ENCODE results near the gene LRRC26.

LRRC26 gene

DNA sequence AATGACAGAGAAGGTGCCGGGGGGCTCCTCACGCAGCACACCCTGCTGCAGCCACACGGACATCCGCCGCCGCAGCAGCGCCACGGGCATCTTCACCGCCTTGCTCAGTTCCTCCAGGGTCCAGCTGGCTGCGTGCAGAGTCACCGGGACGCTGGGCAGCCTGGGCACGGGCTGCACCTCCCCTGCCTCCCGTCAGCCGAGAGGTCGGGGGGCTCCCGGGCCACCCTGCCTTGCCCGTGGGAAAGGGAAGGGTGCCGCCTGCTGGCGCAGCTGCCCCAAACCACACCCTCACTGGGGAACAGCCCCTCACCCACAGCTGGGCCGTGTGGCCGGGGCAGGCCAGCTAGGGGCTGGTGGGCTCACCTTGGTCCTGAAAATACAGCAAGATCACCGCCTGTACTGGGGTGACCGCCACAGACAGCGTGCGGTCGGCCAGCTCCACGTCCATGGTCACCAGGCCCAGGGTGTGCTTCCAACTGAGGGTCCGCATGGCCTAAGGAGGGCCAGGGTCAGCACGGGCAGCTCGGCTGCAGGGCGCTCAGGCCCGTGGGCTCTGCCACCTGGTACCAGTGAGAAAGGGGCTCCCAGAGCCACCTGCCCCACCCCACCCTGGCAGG is 5.6 kb upstream of the LRRC26 start:
- Histone ChIP-seq H3K4me3 (replicated peaks; ENCODE audit: insufficient read depth, low read length) (no peak overlapping the region), H3K27ac (replicated peaks) (no peak overlapping the region), H3K27me3 (ENCODE audit: insufficient read depth, poor library complexity, severe bottlenecking) (no peaks in the 10 kb centered on the region)
- no peak for DNase-seq (ENCODE audit: low read depth in 1 of 2, low spot score in 1 of 2)
- TF ChIP-seq, protein P1, sequence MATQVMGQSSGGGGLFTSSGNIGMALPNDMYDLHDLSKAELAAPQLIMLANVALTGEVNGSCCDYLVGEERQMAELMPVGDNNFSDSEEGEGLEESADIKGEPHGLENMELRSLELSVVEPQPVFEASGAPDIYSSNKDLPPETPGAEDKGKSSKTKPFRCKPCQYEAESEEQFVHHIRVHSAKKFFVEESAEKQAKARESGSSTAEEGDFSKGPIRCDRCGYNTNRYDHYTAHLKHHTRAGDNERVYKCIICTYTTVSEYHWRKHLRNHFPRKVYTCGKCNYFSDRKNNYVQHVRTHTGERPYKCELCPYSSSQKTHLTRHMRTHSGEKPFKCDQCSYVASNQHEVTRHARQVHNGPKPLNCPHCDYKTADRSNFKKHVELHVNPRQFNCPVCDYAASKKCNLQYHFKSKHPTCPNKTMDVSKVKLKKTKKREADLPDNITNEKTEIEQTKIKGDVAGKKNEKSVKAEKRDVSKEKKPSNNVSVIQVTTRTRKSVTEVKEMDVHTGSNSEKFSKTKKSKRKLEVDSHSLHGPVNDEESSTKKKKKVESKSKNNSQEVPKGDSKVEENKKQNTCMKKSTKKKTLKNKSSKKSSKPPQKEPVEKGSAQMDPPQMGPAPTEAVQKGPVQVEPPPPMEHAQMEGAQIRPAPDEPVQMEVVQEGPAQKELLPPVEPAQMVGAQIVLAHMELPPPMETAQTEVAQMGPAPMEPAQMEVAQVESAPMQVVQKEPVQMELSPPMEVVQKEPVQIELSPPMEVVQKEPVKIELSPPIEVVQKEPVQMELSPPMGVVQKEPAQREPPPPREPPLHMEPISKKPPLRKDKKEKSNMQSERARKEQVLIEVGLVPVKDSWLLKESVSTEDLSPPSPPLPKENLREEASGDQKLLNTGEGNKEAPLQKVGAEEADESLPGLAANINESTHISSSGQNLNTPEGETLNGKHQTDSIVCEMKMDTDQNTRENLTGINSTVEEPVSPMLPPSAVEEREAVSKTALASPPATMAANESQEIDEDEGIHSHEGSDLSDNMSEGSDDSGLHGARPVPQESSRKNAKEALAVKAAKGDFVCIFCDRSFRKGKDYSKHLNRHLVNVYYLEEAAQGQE (IDR thresholded peaks at IDR 0.05; ENCODE audit: insufficient replicate concordance, low read depth), result no peak
- no peak for TF ChIP-seq POLR2AphosphoS5 (IDR thresholded peaks at IDR 0.05; ENCODE audit: low read depth)

DNA sequence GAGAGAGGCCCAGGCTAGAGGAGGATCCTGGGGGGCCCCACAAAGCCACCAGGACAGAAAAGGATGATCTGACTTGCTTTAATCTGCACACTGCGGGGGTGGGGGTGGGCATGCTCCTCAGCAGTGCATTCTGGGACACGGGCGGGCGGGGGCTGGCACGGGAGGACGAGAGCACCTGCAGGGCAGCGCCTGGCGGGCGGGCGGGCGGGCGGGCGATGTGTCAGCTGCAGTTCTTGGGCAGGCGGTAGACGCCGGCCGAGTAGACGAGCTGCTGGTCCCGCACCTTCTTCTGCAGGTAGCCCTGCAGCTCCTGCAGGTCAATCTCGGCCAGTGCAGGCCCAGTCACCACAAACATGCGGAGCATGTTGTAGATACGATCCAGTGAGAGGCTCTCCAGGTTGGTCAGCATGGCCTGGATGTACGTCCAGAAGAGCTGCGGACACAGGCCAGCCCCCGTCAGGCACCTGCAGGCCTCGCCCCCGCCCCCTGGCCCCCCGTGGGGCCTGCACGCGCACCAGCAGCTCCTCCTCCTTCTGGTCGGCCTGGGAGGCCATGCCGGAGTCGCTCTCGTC is 5.0 kb upstream of the LRRC26 start:
- Histone ChIP-seq H3K27ac (replicated peaks) (no peak overlapping the region), H3K27me3 (ENCODE audit: insufficient read depth, poor library complexity, severe bottlenecking) (no peaks in the 10 kb centered on the region), H3K4me3 (replicated peaks; ENCODE audit: insufficient read depth, low read length) (no peak overlapping the region)
- TF ChIP-seq, protein P2, sequence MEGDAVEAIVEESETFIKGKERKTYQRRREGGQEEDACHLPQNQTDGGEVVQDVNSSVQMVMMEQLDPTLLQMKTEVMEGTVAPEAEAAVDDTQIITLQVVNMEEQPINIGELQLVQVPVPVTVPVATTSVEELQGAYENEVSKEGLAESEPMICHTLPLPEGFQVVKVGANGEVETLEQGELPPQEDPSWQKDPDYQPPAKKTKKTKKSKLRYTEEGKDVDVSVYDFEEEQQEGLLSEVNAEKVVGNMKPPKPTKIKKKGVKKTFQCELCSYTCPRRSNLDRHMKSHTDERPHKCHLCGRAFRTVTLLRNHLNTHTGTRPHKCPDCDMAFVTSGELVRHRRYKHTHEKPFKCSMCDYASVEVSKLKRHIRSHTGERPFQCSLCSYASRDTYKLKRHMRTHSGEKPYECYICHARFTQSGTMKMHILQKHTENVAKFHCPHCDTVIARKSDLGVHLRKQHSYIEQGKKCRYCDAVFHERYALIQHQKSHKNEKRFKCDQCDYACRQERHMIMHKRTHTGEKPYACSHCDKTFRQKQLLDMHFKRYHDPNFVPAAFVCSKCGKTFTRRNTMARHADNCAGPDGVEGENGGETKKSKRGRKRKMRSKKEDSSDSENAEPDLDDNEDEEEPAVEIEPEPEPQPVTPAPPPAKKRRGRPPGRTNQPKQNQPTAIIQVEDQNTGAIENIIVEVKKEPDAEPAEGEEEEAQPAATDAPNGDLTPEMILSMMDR (IDR thresholded peaks at IDR 0.05; ENCODE audit: insufficient read depth, low read length), result no peak
- TF ChIP-seq SPI1 (IDR thresholded peaks at IDR 0.05; ENCODE audit: borderline replicate concordance, low read depth), result no peak
- TF ChIP-seq GABPA (IDR thresholded peaks at IDR 0.05; ENCODE audit: low read depth), result no peak
- no peak for TF ChIP-seq POLR2AphosphoS5 (IDR thresholded peaks at IDR 0.05; ENCODE audit: low read depth)
- TF ChIP-seq, protein P1 (IDR thresholded peaks at IDR 0.05; ENCODE audit: insufficient replicate concordance, low read depth), result no peak
- no peak for DNase-seq (ENCODE audit: low read depth in 1 of 2, low spot score in 1 of 2)

DNA sequence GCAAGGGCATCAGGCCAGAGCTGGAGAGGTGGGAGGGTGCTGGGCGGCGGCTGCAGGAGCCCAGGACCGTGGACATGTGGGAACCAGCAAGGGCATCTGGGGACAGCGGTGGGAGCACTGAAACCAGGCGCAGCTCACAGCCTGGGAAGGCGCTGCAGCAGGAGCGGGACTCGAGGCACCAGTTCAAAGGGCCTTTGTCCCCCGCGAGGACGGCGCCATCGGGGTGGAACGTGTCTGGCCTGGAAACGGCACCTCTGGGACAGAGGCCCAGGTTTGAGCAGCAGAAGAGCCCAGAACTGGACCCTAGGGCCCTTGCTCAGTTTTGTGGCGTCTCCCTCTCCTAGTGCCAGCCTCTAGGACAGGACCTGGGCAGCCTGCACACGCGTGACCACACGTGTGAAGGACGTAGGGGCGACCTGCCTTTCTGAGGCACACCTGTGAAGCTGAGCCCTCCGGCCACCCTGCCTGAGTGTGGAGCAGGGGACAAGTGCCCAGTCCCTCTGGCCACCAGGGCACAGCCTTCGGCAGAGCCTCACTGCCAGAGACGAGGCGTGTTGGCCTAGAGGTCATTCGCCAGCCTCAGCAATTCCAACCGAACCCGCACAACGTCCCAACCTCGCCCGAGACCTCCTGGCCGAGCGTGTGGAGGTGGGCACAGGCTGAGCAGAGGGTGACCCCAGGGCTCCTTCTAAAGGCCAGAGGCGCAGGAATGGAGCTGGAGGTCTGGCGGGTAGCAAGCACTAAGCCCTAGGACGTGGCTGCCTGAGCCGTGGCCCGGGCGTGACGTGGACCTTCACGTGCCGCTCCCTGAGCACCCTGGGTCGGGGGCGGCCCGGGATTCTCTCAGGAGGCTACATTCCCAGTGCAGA is 4.2 kb upstream of the LRRC26 start:
- no peak overlapping the region for H3K27ac ChIP-seq (replicated peaks)
- H3K27me3 ChIP-seq (ENCODE audit: insufficient read depth, poor library complexity, severe bottlenecking), result no peaks in the 10 kb centered on the region

More for the DNA sequence above, 4.2 kb upstream of the LRRC26 start:
- DNase-seq (ENCODE audit: low read depth in 1 of 2, low spot score in 1 of 2), result no peak
- TF ChIP-seq SPI1 (IDR thresholded peaks at IDR 0.05; ENCODE audit: borderline replicate concordance, low read depth) (no peak), GABPA (IDR thresholded peaks at IDR 0.05; ENCODE audit: low read depth) (no peak), POLR2AphosphoS5 (IDR thresholded peaks at IDR 0.05; ENCODE audit: low read depth) (peak; percentile 3; the same call in 1 of the 2 replicates)
- TF ChIP-seq, protein P1 (IDR thresholded peaks at IDR 0.05; ENCODE audit: insufficient replicate concordance, low read depth), result no peak
- H3K4me3 ChIP-seq (replicated peaks; ENCODE audit: insufficient read depth, low read length), result no peak overlapping the region

All from HL-60 (cell line).